HG03196 (cell line): ENCODE measurements around the gene CNTN4.
"Not testable (repeated sequence)": the region's sequence is repeated elsewhere in the genome, so short reads cannot be mapped to it uniquely, and the experiment has no call there.

ENCODE experiments used
- ATAC-seq: cut with Tn5 transposase; IDR thresholded peaks from one replicate; pipeline ENCODE4 v1.9.1; 2021; ENCODE audit not compliant: unreplicated experiment

CNTN4 gene

DNA sequence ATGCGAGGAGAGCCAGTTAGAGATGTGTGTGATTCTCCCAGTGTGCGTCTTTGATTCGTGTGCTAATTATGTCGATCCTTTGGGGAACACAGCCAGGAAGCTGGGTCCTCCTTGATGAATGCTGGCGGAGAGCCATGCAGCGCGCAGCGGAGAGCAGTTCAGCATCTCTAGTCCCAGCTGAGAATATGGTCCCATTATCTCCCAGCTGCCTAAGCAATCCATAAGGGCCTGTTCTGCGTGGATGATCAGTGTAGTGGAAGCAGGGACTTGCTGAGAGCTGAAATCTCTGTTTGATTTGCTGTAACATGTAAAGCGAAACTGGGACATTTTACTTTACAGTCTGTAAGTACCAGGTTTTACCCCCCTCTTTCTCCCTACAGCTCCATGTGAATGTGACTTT is 412.7 kb downstream of the CNTN4 start:
- no peak for ATAC-seq

- ATAC-seq: no peak
These were observed 414.2 kb downstream of the CNTN4 start for GRCh38 chr3:2512881-2513280.

DNA sequence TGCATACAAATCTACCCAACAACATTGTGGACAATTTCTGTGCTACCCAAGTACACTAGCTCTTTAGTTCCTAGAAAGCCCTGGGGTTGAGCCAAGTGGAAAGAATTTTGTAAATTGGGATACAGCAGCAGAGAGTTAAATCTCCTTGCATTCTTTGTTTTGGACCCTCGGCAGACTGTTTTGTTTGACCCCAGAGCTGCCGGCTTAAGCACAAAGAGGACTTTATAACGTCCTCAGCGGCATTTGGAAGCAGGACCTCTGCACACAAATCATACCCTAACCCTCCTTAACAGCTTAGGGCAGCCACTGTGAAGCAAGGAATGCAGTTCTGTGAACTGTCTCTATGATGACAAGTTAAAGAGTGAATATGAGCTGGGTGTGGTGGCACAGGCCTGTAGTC is 415.3 kb downstream of the CNTN4 start:
- ATAC-seq: no peak

DNA sequence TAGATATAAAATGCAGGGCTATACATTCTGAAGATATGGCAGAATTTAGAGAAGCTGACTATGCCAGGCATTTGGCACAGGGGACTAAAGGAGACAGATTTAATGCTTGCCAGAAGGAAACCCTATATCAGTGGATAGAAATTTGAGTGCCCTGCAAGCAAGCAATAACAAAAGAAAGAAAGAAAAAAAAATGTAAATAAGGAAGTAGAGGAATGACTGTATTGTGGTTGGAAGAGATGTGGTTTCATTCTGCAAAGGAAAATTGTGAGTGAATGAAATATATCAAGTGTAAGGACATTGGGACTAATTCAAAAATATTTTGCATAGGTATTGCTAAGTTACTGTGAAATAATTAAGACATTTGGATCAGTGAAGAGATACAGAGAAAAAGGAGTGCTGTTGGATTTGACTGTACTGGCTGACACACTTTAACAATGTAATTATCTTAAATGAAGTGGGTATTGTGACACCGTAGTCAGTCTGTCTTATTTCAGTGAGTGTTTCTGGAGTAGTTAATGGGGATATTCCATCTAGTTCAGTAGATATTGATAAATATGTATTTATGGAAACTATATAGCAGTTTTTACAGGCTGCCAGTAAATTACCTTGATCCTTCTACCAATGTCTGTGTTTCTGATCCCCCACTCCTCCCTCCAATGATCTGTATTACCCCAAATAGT is 418.2 kb downstream of the CNTN4 start:
- no peak for ATAC-seq

GRCh38 chr3:2517500-2518172 is 419.0 kb downstream of the CNTN4 start:
- ATAC-seq: no peak

DNA sequence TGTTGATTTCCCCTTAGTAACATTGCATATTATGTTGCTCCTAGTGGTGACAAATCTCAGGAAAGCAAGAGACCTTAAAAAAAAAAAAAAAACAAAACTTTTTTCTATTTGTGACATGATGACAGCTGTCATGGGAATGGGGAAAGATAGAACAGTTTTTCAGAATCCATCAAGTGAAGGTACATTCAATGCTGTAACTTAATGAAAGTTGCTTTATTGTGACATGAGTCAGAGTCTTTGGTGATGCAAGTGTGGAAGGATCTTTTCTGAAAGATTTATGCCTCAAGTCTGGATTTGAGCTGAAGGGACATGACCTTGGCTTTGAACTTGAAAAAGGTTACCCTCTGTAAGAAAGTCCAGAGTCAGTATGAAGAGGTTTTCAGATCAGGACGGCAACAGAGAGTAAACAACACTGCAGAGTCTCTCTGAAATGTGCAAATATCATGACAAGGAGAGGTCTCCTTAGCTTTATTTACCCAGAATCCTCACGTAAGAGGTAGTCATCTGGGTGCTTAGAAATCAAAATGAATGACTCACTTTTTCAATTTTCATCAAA is 424.7 kb downstream of the CNTN4 start:
- ATAC-seq: no peak

- ATAC-seq: no peak
These were observed 427.3 kb downstream of the CNTN4 start for GRCh38 chr3:2525968-2526367.

GRCh38 chr3:2526926-2527325 is 428.3 kb downstream of the CNTN4 start:
- no peak for ATAC-seq

GRCh38 chr3:2527328-2527727 is 428.7 kb downstream of the CNTN4 start:
- not testable (repeated sequence) for ATAC-seq

DNA sequence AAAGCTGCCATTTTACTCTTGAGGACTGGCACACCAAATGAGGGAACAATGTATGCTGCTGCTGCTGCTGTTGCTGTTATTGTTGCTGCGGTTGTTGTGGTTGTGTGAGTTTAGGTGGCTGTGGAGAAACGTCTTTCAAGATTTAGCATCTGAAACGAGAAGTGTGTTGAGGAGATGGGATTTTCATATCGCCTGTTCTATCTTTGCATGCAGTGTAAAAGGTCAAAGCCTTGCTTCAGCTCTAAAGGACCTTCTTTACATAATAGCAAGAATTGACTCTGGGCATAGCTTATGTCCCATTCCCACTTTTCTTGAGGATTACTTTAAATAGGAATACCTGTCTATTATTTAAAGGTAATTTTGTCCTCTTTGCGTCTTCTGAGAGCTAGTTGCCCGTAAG is 436.1 kb downstream of the CNTN4 start:
- not testable (repeated sequence) for ATAC-seq

GRCh38 chr3:2535206-2535605 is 436.5 kb downstream of the CNTN4 start:
- no peak for ATAC-seq

DNA sequence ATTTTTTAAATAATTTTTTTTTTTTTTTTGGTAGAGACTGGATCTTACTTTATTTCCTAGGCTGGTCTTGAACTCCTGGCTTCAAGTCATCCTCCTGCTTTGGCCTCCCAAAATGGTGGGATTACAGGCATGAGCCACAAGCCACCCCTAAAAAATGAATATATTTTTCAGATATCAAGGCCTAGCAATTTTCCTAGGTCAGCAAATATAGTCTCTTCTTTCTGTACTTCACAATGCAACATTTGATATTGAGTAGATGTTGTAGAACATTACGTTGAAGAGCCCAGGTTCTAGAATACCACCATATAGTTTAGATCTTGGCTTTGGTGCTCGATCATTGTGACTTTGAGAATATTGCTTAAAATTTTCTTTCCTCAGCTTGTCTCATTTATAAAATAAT is 437.9 kb downstream of the CNTN4 start:
- ATAC-seq: no peak

- ATAC-seq: no peak
These were observed 441.4 kb downstream of the CNTN4 start for GRCh38 chr3:2540115-2540514.

DNA sequence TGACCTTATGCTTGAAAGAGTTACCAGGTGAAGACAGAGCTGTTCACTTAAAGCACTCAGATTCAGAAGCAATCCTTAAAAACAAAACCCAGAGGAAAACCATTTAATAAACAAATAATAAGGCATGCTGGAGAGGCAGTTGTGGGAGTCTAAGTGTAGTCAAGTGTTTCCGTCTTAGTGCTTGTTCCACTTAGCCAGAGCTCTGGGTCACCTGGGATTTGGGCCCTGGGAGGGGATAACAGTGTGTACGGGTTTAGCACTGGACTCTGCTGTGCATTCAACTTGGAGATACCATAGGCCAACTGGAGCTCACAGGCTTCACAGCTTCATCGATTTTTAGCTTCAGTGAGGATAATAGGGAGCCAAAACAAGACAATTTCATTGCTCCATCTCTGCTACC is 444.6 kb downstream of the CNTN4 start:
- no peak for ATAC-seq

GRCh38 chr3:2544212-2544611 is 445.5 kb downstream of the CNTN4 start:
- ATAC-seq: no peak

DNA sequence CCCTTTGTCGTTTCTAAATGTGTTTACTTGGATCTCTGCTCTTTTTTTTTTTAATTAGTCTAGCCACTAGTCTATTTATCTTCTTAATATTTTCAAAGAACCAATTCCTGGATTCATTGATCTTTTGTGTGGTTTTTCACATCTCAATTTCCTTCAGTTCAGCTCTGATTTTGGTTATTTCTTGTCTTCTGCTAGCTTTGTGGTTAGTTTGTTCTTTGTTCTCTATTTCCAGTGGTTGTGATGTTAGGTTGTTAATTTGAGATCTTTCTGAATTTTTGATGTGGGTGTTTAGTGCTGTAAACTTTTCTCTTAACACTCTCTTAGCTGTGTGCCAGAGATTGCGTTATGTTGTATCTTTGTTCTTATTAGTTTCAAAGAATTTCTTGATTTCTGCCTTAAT is 446.1 kb downstream of the CNTN4 start:
- ATAC-seq: no peak

DNA sequence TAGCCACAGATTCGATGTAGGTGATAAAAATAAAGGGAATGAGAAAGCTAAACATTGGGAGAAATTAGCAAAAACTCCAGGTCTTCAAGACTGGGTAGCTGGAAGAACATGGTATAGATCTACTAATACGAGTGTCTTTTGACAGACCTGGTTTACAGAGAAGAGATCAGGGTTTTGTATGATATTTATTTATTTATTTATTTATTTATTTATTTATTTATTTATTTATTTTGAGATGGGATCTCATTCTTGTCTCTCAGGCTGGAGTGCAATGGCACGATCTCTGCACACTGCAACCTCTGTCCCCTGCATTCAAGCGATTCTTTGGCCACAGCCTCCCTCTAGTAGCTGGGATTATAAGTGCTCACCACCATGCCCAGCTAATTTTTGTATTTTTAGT is 448.4 kb downstream of the CNTN4 start:
- no peak for ATAC-seq

- ATAC-seq: no peak
These were observed 456.0 kb downstream of the CNTN4 start for GRCh38 chr3:2554656-2555055.

GRCh38 chr3:2558796-2559195 is 460.1 kb downstream of the CNTN4 start:
- no peak for ATAC-seq

GRCh38 chr3:2567451-2567850 is 468.8 kb downstream of the CNTN4 start:
- no peak for ATAC-seq

GRCh38 chr3:2568156-2568555 is 469.5 kb downstream of the CNTN4 start:
- ATAC-seq: no peak

- ATAC-seq: no peak
These were observed 470.3 kb downstream of the CNTN4 start for GRCh38 chr3:2568929-2569328.

DNA sequence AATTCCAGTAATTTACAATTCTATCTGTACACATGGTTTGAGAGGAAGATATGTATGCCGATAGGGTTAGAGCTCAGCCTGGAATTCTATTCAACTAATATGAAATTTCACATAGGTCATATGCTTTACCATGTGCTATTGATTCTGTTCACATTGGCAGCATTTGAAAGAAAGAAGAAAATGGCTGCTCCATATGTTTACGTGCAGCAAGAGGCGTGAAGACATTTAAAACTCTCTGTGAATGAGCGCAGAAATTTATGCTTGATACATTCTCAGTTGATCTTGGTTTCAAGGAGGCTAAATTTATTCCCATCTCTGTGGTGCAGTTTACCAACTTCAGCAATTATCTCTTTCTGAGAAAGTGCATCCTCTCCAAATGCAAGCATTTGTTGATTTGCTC is 478.9 kb downstream of the CNTN4 start:
- ATAC-seq: no peak
